HEK293T (cell line): ENCODE measurements around the gene ARL10.

Experiments
- CTCF ChIA-PET: fragments of 350-600 bp; formaldehyde crosslinking; extraction: SDS; loops from one replicate; lab custom pipeline; 2021; ENCODE audit warnings: antibody characterized with exemption, inconsistent platforms; lab: Yijun Ruan, JAX
- POLR2A ChIA-PET: fragments of 350-600 bp; formaldehyde crosslinking; extraction: SDS; loops from one replicate; lab custom pipeline; 2020; ENCODE audit warnings: antibody characterized with exemption, inconsistent platforms; lab: Yijun Ruan, JAX
- DNase-seq: peaks from one replicate; pipeline ENCODE4 v3.0.0; 2012; ENCODE audit warnings: mixed read lengths; ENCODE audit errors: extremely low spot score
- ARNT ChIP-seq: fragments of 450-650 bp; IDR thresholded peaks from 2 replicates; pipeline ENCODE4 v1.6.1; 2017; ENCODE audit warnings: mild to moderate bottlenecking
- BHLHE40 ChIP-seq: fragments of 450-650 bp; IDR thresholded peaks from 2 replicates; pipeline ENCODE4 v1.6.1; 2016; ENCODE audit warnings: mild to moderate bottlenecking, moderate library complexity, borderline replicate concordance
- CTBP1 ChIP-seq: fragments of 450-650 bp; IDR thresholded peaks from 2 replicates; pipeline ENCODE4 v1.6.1; 2016; ENCODE audit warnings: borderline replicate concordance
- ELF4 ChIP-seq: fragments of 450-650 bp; IDR thresholded peaks from 2 replicates; pipeline ENCODE4 v1.6.1; 2017; ENCODE audit warnings: antibody characterized with exemption
- FOXA1 ChIP-seq: fragments of 450-650 bp; IDR thresholded peaks from 2 replicates; pipeline ENCODE4 v1.6.1; 2016; ENCODE audit warnings: mild to moderate bottlenecking
- FOXK2 ChIP-seq: fragments of 450-650 bp; IDR thresholded peaks from 2 replicates; pipeline ENCODE4 v1.6.1; 2016; ENCODE audit warnings: mild to moderate bottlenecking
- FOXM1 ChIP-seq: fragments of 450-650 bp; IDR thresholded peaks from 2 replicates; pipeline ENCODE4 v1.6.1; 2017; ENCODE audit warnings: mild to moderate bottlenecking, borderline replicate concordance
- HDGF ChIP-seq: fragments of 450-650 bp; IDR thresholded peaks from 2 replicates; pipeline ENCODE4 v1.6.1; 2017; ENCODE audit warnings: antibody characterized with exemption, borderline replicate concordance
- L3MBTL2 ChIP-seq: fragments of 450-650 bp; conservative IDR thresholded peaks from 2 replicates; pipeline ENCODE4 v1.6.1; 2016; ENCODE audit warnings: mild to moderate bottlenecking
- LEF1 ChIP-seq: fragments of 450-650 bp; IDR thresholded peaks from 2 replicates; pipeline ENCODE4 v1.6.1; 2017; ENCODE audit warnings: mild to moderate bottlenecking, borderline replicate concordance
- NFRKB ChIP-seq: fragments of 450-650 bp; IDR thresholded peaks from 2 replicates; pipeline ENCODE4 v1.6.1; 2016; ENCODE audit warnings: mild to moderate bottlenecking, moderate library complexity
- SP1 ChIP-seq: fragments of 450-650 bp; IDR thresholded peaks from 2 replicates; pipeline ENCODE4 v1.6.1; 2017
- SUZ12 ChIP-seq: fragments of 450-650 bp; IDR thresholded peaks from 2 replicates; pipeline ENCODE4 v1.6.1; 2016; ENCODE audit warnings: mild to moderate bottlenecking
- TARDBP ChIP-seq: fragments of 450-650 bp; IDR thresholded peaks from 2 replicates; pipeline ENCODE4 v1.6.1; 2016
- ZNF384 ChIP-seq: fragments of 450-650 bp; IDR thresholded peaks from 2 replicates; pipeline ENCODE4 v1.6.1; 2016
- TF ChIP-seq, protein P1 (sequence below): fragments of 450-650 bp; IDR thresholded peaks from 2 replicates; pipeline ENCODE4 v1.6.1; 2016

ARL10 gene

GRCh38 chr5:176365351-176366231 is at the start of gene ARL10:
Gene ARL10, plus strand, starts transcription at chr5:176365487. Its CDS starts 77 bp downstream, at chr5:176365564.
- peak; percentile 77 for DNase-seq
- ChIA-PET POLR2A (interaction anchor here (1.1 kb wide), 1 partner anchor 23 kb away, joined by 6 read pairs; the partner anchor contains the start of genes HIGD2A and NOP16), CTCF (no interaction called here)
- TF ChIP-seq ARNT (no peak), CTBP1 (no peak), FOXA1 (no peak), FOXM1 (no peak), ELF4 (no peak), L3MBTL2 (peak; percentile 69), LEF1 (no peak; the same call in 1 of the 2 replicates)
- TF ChIP-seq, protein P1, sequence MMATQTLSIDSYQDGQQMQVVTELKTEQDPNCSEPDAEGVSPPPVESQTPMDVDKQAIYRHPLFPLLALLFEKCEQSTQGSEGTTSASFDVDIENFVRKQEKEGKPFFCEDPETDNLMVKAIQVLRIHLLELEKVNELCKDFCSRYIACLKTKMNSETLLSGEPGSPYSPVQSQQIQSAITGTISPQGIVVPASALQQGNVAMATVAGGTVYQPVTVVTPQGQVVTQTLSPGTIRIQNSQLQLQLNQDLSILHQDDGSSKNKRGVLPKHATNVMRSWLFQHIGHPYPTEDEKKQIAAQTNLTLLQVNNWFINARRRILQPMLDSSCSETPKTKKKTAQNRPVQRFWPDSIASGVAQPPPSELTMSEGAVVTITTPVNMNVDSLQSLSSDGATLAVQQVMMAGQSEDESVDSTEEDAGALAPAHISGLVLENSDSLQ = no peak

- POLR2A ChIA-PET = no interaction called here
- TF ChIP-seq ZNF384 (no peak), HDGF (no peak), SP1 (no peak), LEF1 (no peak), FOXK2 (no peak), FOXM1 (no peak), NFRKB (no peak), SUZ12 (no peak), ELF4 (no peak), BHLHE40 (no peak), TARDBP (no peak), FOXA1 (no peak), ARNT (no peak), L3MBTL2 (no peak), CTBP1 (no peak)
- TF ChIP-seq, protein P1 = no peak
- DNase-seq = no peak
- CTCF ChIA-PET = interaction anchor here (0.5 kb wide), 1 partner anchor 11 kb away, joined by 5 read pairs; no protein-coding TSS in a partner anchor
These were observed 47.5 kb upstream of the ARL10 start for GRCh38 chr5:176317534-176318374.

DNA sequence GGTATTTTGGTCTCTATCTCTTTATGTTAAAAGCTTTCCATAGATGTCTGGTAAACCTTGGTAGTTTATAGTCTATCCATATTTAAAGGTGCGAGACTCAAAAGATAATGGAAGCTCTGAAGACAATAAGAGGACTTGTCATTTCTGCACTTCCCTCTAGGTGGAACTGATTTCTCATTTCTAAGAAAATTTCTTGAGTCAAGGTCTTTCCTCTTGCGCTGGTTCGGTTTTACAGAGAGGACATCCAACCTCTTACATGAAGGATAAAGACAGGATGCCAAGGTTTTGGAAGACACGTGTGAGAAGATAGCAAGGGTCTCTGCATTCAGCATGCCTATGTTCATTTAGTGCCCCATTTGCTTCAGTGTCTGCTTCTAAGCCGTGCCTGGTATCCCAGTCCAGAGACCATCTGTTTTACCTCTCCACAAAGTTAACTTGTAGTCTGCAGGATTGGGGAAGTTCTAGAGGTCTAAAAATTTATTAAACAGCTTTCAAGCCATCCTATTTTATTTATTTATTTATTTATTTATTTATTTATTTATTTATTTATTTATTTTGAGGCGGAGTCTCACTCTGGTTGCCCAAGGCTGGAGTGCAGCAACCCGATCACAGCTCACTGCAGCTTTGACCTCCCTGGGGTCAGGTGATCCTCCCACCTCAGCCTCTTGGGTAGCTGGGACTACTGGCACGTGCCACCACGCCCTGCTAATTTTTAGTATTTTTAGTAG is 45.3 kb upstream of the ARL10 start:
- ChIA-PET CTCF (no interaction called here), POLR2A (no interaction called here)
- DNase-seq = no peak
- TF ChIP-seq SUZ12 = no peak

GRCh38 chr5:176320577-176320976 is 44.7 kb upstream of the ARL10 start:
- ChIA-PET CTCF (no interaction called here), POLR2A (no interaction called here)
- TF ChIP-seq ARNT (no peak), L3MBTL2 (no peak), FOXA1 (no peak)
- DNase-seq = no peak

- ChIA-PET POLR2A (no interaction called here), CTCF (no interaction called here)
- TF ChIP-seq FOXA1 (no peak), LEF1 (no peak), FOXM1 (no peak), TARDBP (no peak), ZNF384 (no peak), CTBP1 (no peak), BHLHE40 (no peak), HDGF (no peak), ELF4 (no peak), SP1 (no peak)
- no peak for DNase-seq
These were observed 31.1 kb upstream of the ARL10 start for GRCh38 chr5:176334031-176334770.

GRCh38 chr5:176337913-176338312 is 27.4 kb upstream of the ARL10 start:
- no peak for DNase-seq
- ChIA-PET CTCF (no interaction called here), POLR2A (no interaction called here)
- no peak for TF ChIP-seq ZNF384
- TF ChIP-seq SUZ12 = no peak
- TF ChIP-seq FOXK2 = no peak
- no peak for TF ChIP-seq LEF1
- TF ChIP-seq BHLHE40 = no peak
- TF ChIP-seq TARDBP = no peak
- no peak for TF ChIP-seq HDGF
- no peak for TF ChIP-seq FOXA1
- TF ChIP-seq L3MBTL2 = no peak
- no peak for TF ChIP-seq NFRKB
- TF ChIP-seq, protein P1 = no peak
- no peak for TF ChIP-seq ELF4
- no peak for TF ChIP-seq FOXM1
- TF ChIP-seq CTBP1 = no peak
- TF ChIP-seq SP1 = no peak
- TF ChIP-seq ARNT = no peak
